ENCODE results near the gene ATP5IF1. TPM values are rescaled to one million over a fixed set of nuclear protein-coding genes. Genes with fewer than 3 reads are reported as not detected.

ATP5IF1 gene
- total RNA-seq, 1 donor from 2014 or later, result 121 TPM

GRCh38 chr1:28265577-28265976 is 29.7 kb downstream of the ATP5IF1 start:
- no peak for DNase-seq (ENCODE audit: low read depth in 2 of 2)

GRCh38 chr1:28266920-28267322 is 31.0 kb downstream of the ATP5IF1 start:
- no peak for DNase-seq (ENCODE audit: low read depth in 2 of 2)

- peak in 1 of 2 donors; percentile 14 for DNase-seq (ENCODE audit: low read depth in 2 of 2)
Measured at GRCh38 chr1:28267633-28268032, 31.7 kb downstream of the ATP5IF1 start.

GRCh38 chr1:28269529-28269928 is 33.6 kb downstream of the ATP5IF1 start:
- DNase-seq (ENCODE audit: low read depth in 2 of 2), result no peak

GRCh38 chr1:28272215-28272852 is 36.4 kb downstream of the ATP5IF1 start:
- DNase-seq (ENCODE audit: low read depth in 2 of 2), result no peak

- DNase-seq (ENCODE audit: low read depth in 2 of 2), result no peak
Measured at GRCh38 chr1:28273216-28273860, 37.4 kb downstream of the ATP5IF1 start.

- no peak for DNase-seq (ENCODE audit: low read depth in 2 of 2)
Measured at GRCh38 chr1:28278763-28279162, 42.8 kb downstream of the ATP5IF1 start.

GRCh38 chr1:28279721-28280120 is 43.8 kb downstream of the ATP5IF1 start:
- no peak for DNase-seq (ENCODE audit: low read depth in 2 of 2)

- no peak for DNase-seq (ENCODE audit: low read depth in 2 of 2)
Measured at GRCh38 chr1:28280501-28280900, 44.6 kb downstream of the ATP5IF1 start.

- DNase-seq (ENCODE audit: low read depth in 2 of 2), result no peak
Measured at GRCh38 chr1:28280977-28281381, 45.1 kb downstream of the ATP5IF1 start.

- DNase-seq (ENCODE audit: low read depth in 2 of 2), result no peak
Measured at GRCh38 chr1:28281608-28282425, 45.9 kb downstream of the ATP5IF1 start.

- DNase-seq (ENCODE audit: low read depth in 2 of 2), result no peak
Measured at GRCh38 chr1:28282426-28283407, 46.8 kb downstream of the ATP5IF1 start.

GRCh38 chr1:28286111-28286510 is 50.2 kb downstream of the ATP5IF1 start:
- no peak for DNase-seq (ENCODE audit: low read depth in 2 of 2)

Other genes with a start within 250 kb of the ATP5IF1 start
- gene EYA3, start 147.5 kb upstream of the ATP5IF1 start, total RNA-seq, result 9.1 and 11.4 TPM in 2 replicates
- gene PTAFR, start 59.4 kb upstream of the ATP5IF1 start, total RNA-seq, result 0.13 TPM in 2 replicates
- gene DNAJC8, start 3.1 kb upstream of the ATP5IF1 start, total RNA-seq, result 33.1 and 41.7 TPM in 2 replicates
- 6.4 and 9.0 TPM in 2 replicates for gene SESN2, start 23.4 kb downstream of the ATP5IF1 start, total RNA-seq
- 19.8 and 25.7 TPM in 2 replicates for gene MED18, start 92.9 kb downstream of the ATP5IF1 start, total RNA-seq
- 14.0 and 18.8 TPM in 2 replicates for gene PHACTR4, start 133.6 kb downstream of the ATP5IF1 start, total RNA-seq